Measurements from ENCODE around the gene MBD3.
A peak's percentile ranks its signal among the peaks of the same experiment; 100 is the strongest.
"Not testable (repeated sequence)": the region's sequence is repeated elsewhere in the genome, so short reads cannot be mapped to it uniquely, and the experiment has no call there.

The MBD3 gene

DNA sequence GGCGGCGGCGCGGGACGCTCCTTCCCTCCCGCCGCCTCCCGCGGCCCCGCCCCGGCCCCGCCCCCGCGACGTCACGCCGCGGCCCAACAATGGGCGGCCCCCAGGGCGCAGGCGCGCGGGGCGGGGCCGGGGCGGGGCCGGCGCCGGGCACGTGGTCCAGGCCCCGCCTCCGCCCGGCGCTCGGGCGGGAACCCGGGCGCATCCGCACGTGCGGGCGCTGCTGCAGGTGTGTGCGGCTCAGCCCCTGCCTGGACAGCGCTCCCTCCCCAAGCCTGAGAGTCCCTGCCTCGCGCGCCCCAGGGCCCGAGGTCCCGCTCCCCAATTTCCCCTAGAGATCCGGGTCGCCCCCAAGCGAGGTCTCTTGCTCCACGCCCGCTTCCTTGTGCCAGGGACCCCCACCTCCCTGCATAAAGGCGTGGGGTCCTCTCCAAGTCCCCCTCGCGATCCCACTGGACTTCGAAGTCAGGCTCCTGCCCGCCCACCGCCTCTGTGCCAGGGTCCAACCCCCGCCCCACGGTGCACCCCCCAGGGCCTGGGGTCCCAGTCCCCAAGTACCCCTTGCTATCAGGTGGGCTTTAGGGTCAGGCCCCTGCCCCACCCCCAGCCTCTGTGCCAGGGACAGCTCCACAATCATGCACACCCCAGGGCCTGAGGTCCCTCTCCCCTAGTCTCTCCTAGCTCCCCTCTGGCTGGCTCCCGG, 24.2 kb downstream of the MBD3 start, which contains the start of gene MEX3D:
Gene MEX3D (minus strand): TSS at position 6 of the 700 bp plus-strand sequence. CDS start 267 bp downstream, outside the sequence.
- DNase-seq, result peak; percentile 31

GRCh38 chr19:1567848-1568227, 24.8 kb downstream of the MBD3 start:
- DNase-seq, result no peak

DNA sequence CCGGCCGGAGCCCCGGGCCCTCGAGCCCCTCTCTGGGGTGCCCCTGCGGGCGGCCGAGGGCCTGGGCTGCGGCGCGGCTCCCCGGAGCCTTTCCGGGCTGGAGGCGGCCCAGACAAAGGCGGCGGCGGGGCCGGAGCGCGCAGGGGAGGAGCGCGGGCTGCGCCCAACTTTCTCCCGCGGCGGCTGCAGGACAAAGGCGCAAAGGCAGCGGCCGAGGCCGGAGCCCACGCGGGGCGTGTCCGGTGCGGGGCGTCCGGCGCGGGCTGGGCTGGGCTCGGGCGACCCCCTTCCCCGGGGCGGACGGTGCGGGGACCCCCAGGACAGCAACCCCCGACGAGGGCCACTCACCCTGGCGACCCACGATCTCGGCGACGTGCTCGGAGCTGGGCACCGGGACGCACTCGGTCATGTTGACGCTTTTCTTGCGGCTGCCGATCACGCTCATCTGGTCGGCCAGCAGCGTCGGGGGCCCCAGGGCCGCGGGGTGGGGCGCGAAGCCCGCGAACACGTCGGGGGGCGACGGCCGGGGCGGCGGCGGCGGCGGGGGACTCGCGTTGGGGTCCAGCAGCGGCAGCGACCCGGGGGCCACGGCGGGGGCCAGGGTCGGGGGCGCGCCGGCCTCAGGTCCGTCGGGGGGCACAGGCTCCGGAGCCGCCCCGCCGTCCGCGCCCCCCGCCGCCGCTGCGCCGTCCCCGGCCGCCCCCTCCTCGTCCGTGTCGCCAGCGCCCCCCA, 25.4 kb downstream of the MBD3 start:
- no peak for DNase-seq

GRCh38 chr19:1566392-1567115, 26.1 kb downstream of the MBD3 start:
- peak; percentile 47 for DNase-seq

- no peak for DNase-seq
Measured at GRCh38 chr19:1563251-1563650, 29.4 kb downstream of the MBD3 start.

- no peak for DNase-seq
Measured at GRCh38 chr19:1561236-1561842, 31.3 kb downstream of the MBD3 start.

DNA sequence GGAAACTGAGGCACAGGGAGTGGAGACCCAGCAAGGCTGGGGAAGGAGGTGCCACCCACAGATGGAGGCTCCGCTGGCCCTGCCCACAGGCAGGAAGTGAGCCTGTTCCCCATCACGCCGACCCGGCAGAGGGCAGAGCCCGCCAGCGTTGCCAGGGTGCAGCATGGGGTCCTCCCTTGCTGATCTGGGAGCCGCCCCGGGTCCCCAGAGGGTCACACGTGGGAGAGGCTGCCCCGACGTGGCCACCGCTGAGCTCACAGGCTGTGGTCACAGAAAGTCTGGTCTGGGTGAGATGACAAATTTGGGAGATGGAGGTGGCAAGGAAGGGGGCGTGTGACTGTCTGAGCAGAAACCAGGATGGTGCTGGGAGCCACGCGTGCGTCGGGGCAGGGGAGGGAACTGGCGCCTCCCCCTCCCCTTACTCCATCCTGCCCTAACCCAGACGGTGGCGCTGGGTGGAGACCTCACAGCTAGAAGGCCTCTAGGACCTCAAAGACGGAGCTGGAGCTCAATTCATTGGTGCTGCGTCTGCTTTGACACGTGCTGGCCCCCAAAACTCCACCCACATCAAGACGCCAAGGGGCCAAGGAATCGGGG, 32.3 kb downstream of the MBD3 start:
- DNase-seq, result no peak

GRCh38 chr19:1558552-1558951, 34.1 kb downstream of the MBD3 start:
- no peak for DNase-seq

DNA sequence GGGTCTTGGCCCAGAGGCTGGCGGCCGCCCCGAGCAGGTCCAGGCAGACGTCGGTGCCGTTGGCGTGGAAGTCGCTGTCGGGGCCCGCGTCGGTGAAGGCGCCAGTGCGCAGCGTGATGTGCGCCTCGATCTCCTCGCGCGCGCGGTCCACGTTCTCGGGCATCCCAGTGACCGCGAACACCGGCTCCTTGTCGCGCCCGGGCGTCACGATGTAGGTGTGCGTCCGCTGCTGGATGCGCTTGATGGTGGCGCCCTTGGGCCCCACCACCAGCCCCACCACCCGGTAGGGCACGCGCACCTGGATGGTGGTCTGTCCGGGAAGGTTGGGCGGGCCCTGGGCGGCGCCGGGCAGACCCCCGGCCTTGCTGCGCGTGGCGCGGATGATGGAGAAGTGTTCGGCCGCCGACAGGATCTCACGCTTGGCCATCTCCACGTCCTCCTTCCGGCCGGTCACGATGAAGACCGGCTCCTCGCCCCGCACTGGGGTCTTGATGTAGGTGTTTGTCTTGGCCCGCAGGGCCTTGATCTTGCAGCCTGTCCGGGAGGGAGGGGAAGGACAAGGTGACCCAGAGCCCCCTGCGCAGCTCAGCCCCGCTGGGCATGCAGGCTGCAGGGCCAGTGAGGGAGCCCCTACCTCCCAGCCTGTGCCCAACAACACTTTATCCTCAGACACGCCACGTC, 36.1 kb downstream of the MBD3 start:
- no peak for DNase-seq

DNA sequence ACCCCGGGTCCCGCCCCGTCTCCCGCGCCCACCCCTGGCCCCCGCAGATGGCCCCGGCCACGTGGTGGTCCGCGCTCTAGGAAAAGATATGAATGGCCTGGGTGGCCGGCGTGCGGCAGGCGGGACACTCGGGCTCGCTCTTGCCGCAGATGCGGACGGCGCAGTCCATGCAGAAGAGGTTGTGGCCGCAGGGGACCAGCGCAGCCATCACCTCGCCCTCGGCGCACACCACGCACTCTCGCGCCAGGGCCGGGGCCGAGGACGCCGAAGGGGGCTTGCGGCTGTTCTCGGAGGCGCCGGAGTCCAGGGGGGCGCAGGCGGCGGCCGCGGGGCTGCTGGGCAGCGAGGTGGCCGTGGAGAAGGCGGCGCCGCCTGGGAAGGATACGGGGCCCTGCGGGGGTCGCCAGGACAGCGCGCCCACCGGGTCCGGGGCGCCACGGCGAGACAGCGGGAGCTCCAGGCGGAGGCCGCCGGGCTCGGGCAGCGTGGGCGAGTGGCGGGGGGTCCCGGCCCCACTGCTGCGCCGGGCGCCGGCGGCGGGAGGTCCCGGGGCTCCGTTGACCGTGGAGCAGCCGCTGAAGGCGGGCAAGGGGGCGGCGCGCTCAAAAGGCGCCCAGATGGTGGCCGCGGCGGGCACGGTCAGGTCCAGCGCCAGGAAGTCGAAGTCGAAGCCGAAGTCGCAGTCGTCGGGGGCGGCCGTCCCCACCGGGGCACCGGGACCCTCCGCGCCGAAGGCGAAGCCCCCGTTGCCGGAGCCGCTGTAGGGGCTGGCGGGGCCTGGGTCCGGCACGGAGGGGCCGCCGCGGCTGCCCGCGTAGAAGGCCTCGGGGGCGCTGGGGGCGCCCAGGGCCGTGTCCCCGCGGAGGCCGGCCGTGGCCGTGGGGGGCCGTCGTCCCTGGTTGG, 36.9 kb downstream of the MBD3 start:
- DNase-seq, result no peak

DNA sequence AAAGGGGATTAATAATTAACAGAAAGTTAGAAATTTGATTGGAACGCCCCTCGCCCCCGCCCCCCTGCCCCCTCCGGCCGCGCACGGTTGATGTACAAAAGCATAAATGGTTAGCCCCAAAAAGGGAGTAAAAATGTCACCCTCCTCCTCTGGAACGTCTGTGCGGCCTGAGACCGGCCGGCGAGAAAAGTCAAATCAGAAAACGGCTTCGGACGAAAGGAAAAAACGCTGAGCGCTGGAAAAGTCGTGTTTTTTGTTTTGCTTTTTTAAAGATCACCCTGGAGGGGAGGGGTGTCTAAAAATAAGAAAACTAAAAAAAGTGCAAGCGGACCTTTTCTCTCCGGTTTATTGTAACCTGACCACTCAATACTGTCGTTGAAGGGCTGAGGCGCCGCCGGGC, 37.7 kb downstream of the MBD3 start:
- no peak for DNase-seq

GRCh38 chr19:1553415-1553814, 39.2 kb downstream of the MBD3 start:
- DNase-seq, result no peak

DNA sequence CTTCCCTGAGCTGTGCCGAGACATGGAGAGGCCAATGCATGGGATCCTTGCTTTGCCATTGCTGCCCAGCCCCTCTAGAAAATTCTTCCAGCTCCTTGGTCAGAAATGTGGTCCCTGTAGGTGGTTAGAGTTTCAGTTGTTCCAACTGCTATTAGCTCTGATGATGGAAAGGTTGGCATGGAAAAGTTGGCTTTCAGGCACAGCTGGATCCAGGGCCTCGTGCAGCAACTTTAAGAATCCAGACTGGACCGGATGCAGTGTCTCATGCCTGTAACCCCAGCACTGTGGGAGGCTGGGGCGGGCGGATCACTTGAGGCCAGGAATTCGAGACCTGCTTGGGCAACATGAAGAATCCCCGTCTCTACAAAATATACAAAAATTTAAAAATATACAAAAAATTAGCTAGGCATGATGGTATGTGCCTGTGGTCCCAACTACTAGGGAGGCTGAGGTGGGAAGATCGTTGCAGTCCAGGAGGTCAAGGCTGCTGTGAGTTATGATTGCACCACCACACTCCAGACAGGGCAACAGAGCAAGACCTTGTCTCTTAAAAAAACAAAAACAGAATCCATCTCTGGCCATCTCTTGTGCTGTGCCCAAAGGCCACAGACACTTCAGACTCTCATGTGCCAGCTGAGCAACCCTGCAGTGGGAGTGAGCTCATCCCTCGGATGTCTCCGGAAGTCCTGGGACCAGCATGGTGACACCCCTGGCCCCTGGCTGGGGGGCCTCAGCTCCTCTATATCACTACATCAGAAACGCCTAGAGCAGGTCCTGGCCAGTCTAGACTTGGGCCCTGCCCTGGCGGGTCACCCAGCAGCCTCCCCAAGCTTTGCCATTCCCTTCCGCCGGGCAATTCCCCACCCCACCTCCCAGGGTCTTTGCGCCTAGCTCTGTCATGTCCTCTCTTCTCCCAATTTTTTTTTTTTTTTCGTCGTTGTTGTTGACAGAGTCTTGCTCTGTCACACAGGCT, 41.3 kb downstream of the MBD3 start:
- DNase-seq, result no peak

DNA sequence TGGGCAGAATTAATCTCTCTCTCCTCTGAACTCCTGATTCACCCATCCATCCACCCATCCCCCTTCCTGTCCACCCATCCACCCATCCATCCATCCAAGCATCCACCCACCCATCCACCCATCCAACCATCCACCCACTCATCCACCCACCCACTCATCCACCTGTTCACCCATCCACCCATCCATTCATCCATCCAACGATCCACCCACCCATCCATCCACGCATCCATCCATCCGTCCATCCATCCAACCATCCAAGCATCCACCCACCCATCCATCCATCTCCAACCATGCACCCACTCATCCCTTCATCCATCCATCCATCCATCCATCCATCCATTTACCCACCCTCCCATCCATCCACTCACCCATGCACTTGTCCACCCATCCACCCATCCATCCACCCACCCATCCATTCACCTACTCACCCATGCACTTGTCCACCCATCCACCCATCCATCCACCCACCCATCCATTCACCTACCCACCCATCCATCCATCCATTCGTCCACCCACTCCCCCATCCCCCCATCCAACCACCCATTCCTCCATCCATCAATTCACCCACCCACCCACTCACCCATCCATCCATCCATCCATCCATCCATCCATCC, 43.2 kb downstream of the MBD3 start:
- DNase-seq, result no peak

DNA sequence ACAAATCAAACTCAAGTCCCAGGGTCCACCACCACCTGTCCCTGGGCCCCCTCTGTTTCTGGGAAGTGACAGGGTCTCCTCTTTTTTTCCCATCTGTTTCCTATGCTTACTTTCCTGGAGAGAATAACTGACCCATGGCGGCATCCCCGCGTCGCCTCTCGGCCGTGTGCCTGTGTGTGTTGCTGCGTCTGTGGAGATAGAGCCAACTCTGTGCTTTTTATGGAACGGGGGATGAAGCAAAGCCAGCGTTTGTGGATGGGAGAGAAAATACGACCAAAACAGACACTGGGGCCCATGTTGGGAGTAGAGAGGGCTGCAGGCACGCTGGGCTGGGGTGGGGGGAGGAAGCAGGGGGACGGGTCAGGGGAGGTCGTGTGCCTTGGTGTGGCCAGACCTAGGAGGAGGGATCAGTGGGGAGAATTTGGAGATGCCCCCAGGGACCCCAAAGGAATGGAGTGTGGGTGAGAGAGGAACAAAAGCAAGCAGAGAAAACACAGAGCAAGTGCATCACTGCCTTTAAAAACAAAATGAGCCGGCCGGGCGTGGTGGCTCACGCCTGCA, 52.2 kb downstream of the MBD3 start:
- DNase-seq, result no peak

DNA sequence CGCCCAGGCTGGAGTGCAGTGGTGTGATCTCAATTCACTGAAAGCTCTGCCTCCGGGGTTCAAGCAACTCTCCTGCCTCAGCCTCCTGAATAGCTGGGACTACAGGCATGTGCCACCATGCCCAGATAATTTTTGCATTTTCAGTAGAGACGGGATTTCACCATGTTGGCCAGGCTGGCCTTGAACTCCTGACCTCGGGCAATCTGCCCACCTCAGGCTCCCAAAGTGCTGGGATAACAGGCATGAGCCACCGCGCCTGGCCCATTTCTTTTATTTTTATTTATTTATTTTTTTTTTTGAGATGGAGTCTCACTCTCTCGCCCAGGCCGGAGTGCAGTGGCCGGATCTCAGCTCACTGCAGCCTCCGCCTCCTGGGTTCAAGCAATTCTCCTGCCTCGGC, 52.9 kb downstream of the MBD3 start:
- not testable (repeated sequence) for DNase-seq

GRCh38 chr19:1538978-1539377, 53.7 kb downstream of the MBD3 start:
- DNase-seq, result no peak

DNA sequence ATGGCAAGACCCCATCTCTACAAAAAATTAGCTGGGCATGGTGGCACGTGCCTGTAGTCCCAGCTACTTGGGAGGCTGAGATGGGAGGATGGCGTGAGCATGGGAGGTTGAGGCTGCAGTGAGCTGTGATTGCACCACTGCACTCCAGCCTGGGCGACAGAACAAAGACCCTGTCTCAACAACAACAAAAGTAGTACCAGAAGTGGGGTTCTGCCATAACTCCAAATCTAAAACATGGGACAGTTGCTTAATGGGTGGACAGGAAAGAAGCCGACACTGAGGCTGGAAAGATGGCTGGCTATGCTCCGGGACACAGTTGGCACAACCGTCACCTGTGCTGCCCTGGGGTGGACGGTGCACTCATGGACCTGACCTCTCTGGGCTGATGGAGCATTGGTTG, 57.0 kb downstream of the MBD3 start:
- DNase-seq, result not testable (repeated sequence)

DNA sequence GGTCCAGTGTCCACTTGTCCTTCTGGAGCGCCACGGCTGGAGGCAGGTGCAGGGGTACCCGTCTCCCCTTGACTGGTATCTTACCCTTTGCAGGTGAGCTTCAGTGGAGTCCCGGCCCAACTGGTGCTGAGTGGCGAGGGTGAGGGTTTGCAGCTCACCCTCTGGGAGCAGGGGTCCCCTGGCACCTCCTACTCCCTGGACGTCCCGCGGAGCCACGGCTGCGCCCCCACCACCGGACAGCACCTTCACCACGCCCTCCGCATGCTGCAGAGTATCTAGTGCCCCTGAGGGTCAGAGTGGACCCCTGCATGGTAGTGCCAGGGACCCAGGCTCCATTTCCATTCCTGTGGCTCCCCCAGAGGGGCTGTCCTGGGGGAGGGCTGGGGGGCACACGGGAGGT, 57.7 kb downstream of the MBD3 start:
- DNase-seq, result no peak
